Heart right ventricle (tissue), 16 donors: ENCODE data around the gene PRPF8. TPM values are rescaled to one million over a fixed set of nuclear protein-coding genes. Genes with fewer than 3 reads are reported as not detected.
"Not testable (repeated sequence)": the region's sequence is repeated elsewhere in the genome, so short reads cannot be mapped to it uniquely, and the experiment has no call there.

Experiments used
- ATAC-seq, 8 donors: fragments of 200-7000 bp; cut with Tn5 transposase; one replicate each; pipeline ENCODE4 v1.9.1; 2020; ENCODE audit warnings: mild to moderate bottlenecking in 8 of 8, moderate library complexity in 8 of 8, moderate number of reproducible peaks in 1 of 8
- DNase-seq, 2 donors: peaks; one replicate each; pipeline ENCODE4 v3.0.0-alpha.2; 2020
- H3K27ac ChIP-seq, 10 donors: fragments of 200-600 bp; sonication (generic) in 2 of 10; one replicate each; pipeline versions ENCODE4 v1.5.0 to v1.8.0; 2020 to 2022; ENCODE audit warnings: mild to moderate bottlenecking in 3 of 10
- H3K27me3 ChIP-seq, 7 donors: fragments of 200-600 bp; one replicate each; pipeline ENCODE4 v1.8.0; 2021 to 2022; ENCODE audit warnings: mild to moderate bottlenecking in 2 of 7
- H3K36me3 ChIP-seq, 9 donors: fragments of 200-600 bp; sonication (generic) in 1 of 9; one replicate each; pipeline versions ENCODE4 v1.5.0 to v1.8.0; 2020 to 2022; ENCODE audit warnings: mild to moderate bottlenecking in 2 of 9
- H3K4me1 ChIP-seq, 9 donors: fragments of 200-600 bp; sonication (generic) in 1 of 9; one replicate each; pipeline versions ENCODE4 v1.5.0 to v1.8.0; 2020 to 2022; ENCODE audit warnings: mild to moderate bottlenecking in 4 of 9
- H3K4me3 ChIP-seq, 10 donors: fragments of 200-600 bp; sonication (generic) in 2 of 10; one replicate each; pipeline versions ENCODE4 v1.5.0 to v1.8.0; 2020 to 2022; ENCODE audit warnings: mild to moderate bottlenecking in 7 of 10, moderate library complexity in 2 of 10
- H3K9me3 ChIP-seq, 11 donors: fragments of 200-600 bp in 10 of 11; sonication (generic) in 2 of 11; one replicate each; pipeline versions ENCODE4 v1.5.0 to v1.8.0; 2013 to 2022; ENCODE audit warnings: mild to moderate bottlenecking in 2 of 11, control low read depth in 1 of 11, moderate library complexity in 1 of 11
- CTCF ChIP-seq, 9 donors: fragments of 200-600 bp; sonication (generic) in 2 of 9; IDR thresholded peaks; one replicate each; pipeline versions ENCODE4 v1.5.0 to v1.8.0; 2021 to 2022; ENCODE audit warnings: antibody characterized with exemption in 9 of 9, mild to moderate bottlenecking in 5 of 9, moderate library complexity in 1 of 9
- WGBS, 2 donors: extraction: QIAGEN DNeasy Blood & Tissue Kit; methylation state at CpG; one replicate each; pipeline ENCODE4 v1.1.7; 2013; ENCODE audit warnings: inconsistent platforms in 1 of 2; 5-methylcytosine and 5-hydroxymethylcytosine counted together
- intact Hi-C, 10 donors: fragments of 100-400 bp; cut with DNase I; formaldehyde crosslinking; loops; one replicate each; pipeline versions ENCODE4 v1.11.1 to v1.14.2; 2022
- polyA plus RNA-seq, 2 donors: library from polyadenylated mRNA; stranded (reverse); fragments of 200-250 nt; gene quantifications; one replicate each; pipeline ENCODE4 v1.2.3, GENCODE V29; 2013
- total RNA-seq, 10 donors: library from RNA; stranded (reverse); fragmentation: NEBNext Ultra II Directional in 3 of 10; extraction: Animal tissue kit (Norgen Biotek cat#: 25700) in 3 of 10; gene quantifications; one replicate each; pipeline versions ENCODE4 v1.2.1 to v1.2.4, GENCODE V29; 2021 to 2023
- donor health status: Arrhythmogenic right ventricular cardiomyopathy.
- donor health status: ischemic (EF 13 %, LVEDD 7.1; RV severe dilation, severe dysfunction).
- donor health status: healthy with polysubstance abuse.
- donor health status: DM: no; HTN: yes; CAD: no.
- donor health status: DM: no; HTN: no; CAD: no.
- donor health status: ischemic (EF 25% LVEDD 6.9; RV normal size, moderate dysfunction).
- donor health status: ischemic (EF 25% LVEDD 5.7; RV mildly dilated, moderate dysfunction).
- donor health status: healthy.
- donor health status: DM: yes; HTN: yes; CAD: no.
- donor health status: Ischemic cardiomyopathy.
- donor health status: ischemic (EF 35%, LVEDD 5.7; RV mildly dilated, moderate dysfunction).
- donor health status: nonischemic (EF 11% LVEDD 7.7; RV severe dilation, severe dysfunction).
- donor health status: DM: yes; HTN: yes; CAD: no.
- donor health status: PGD.
- donor health status: ischemic (EF 29% LVEDD 5.4; RV normal size, mild dysfunction).
- donor health status: nonischemic (EF 23%, LVEDD 6.1; RV moderate dilation, normal function).

The PRPF8 gene
- total and polyA plus RNA-seq, 12 donors, result 79.1 to 205 (median 173) TPM

DNA sequence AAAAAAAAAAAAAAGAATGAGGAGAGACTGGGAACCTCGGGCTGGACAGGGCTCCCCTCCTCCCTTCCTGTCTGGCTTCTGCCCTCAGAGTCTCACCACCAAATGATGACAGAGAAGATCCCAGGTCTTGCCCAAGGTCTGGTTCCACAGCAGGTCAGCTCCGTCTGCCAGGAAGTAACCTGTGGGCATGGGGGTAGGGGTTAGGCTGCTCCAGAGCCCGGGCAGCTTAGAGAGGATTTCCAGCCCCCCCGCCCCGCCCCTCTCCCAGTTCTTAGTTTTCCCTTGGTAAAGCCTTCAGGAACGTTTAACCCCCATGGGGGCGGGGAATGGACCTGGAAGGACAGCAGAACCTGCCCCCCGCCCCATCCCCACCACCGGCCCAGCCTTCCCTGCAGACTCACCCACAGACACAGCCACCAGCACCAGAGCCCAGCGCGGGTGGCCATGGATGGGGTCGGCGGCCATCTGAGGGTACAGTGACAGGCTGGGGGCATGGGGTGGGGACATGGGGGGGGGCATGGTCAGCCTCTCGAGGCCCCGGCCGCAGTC lies 24.8 kb upstream of the PRPF8 start:
- ATAC-seq (peak in 2 of 8 donors; percentile 4 to 5), DNase-seq (no peak)
- H3K9me3 ChIP-seq, result no peaks in the 10 kb centered on the region
- H3K4me3 ChIP-seq, result peak overlapping the region; percentile 64 to 88 (median 78)
- intact Hi-C loops, result no loop called here
- peaks cover 0 to 11% (median 0%) of the 10 kb centered on the region in 7 donors for H3K27me3 ChIP-seq
- TF ChIP-seq CTCF (IDR thresholded peaks at IDR 0.05), result no peak
- H3K27ac ChIP-seq, result peak overlapping the region in 9 of 10 donors; percentile 76 to 99 (median 84)
- 4 to 10% methylated on average over 11 to 15 of the region's 16 CpGs for WGBS, 2 donors
- H3K36me3 ChIP-seq, result peaks cover 0 to 49% (median 24%) of the 10 kb centered on the region in 9 donors
- peaks cover 10 to 55% (median 42%) of the 10 kb centered on the region in 9 donors for H3K4me1 ChIP-seq

GRCh38 chr17:1708791-1709346 lies 24.2 kb upstream of the PRPF8 start:
- Histone ChIP-seq H3K4me1 (peaks cover 7 to 50% (median 37%) of the 10 kb centered on the region in 9 donors), H3K4me3 (peak overlapping the region in 1 of 10 donors; percentile 79), H3K27me3 (peaks cover 0 to 11% (median 0%) of the 10 kb centered on the region in 7 donors), H3K36me3 (peaks cover 0 to 43% (median 24%) of the 10 kb centered on the region in 9 donors)
- 94 to 95% methylated on average over 10 of the region's 10 CpGs for WGBS, 2 donors
- H3K9me3 ChIP-seq, H3K27ac ChIP-seq, DNase-seq, intact Hi-C loops: not testable (repeated sequence)
- peak in 1 of 8 donors; percentile 0 for ATAC-seq

DNA sequence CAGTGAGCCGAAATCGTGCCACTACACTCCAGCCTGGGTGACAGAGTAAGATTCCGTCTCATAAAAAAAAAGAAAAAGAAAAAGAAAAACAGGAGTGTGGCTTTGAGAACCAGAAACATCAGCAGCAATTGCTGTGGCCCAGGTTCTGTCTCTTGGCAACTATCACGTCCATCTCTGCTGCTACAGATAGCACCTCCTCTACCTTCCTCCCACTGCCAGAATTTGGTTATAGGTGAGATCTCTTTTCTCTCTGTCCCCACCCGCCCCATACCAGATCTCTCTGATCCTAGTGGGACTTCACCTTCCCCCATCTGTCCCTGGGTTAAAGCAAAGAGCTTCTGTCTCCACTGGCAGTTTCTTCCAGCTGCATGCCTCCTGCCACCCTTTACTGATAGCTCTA lies 22.4 kb upstream of the PRPF8 start:
- intact Hi-C loops, result no loop called here
- DNase-seq, result no peak
- Histone ChIP-seq H3K27ac (no peak overlapping the region), H3K4me3 (no peak overlapping the region), H3K27me3 (peaks cover 0 to 11% (median 0%) of the 10 kb centered on the region in 7 donors), H3K4me1 (peaks cover 0 to 33% (median 19%) of the 10 kb centered on the region in 9 donors), H3K9me3 (no peaks in the 10 kb centered on the region), H3K36me3 (peaks cover 0 to 25% (median 6%) of the 10 kb centered on the region in 9 donors)
- 90 to 93% methylated on average over 5 of the region's 5 CpGs for WGBS, 2 donors
- ATAC-seq, result no peak
- no peak for TF ChIP-seq CTCF (IDR thresholded peaks at IDR 0.05)

- no peak overlapping the region for H3K27ac ChIP-seq
- H3K4me3 ChIP-seq, result no peak overlapping the region
- intact Hi-C loops, result no loop called here
- WGBS, 2 donors, result 77 to 80% methylated on average over 7 of the region's 7 CpGs
- H3K4me1 ChIP-seq, result peaks cover 0 to 15% (median 9%) of the 10 kb centered on the region in 9 donors
- peaks cover 0 to 4% (median 0%) of the 10 kb centered on the region in 7 donors for H3K27me3 ChIP-seq
- H3K36me3 ChIP-seq, result peaks cover 0 to 12% (median 0%) of the 10 kb centered on the region in 9 donors
- DNase-seq, result no peak
- no peak for ATAC-seq
- TF ChIP-seq CTCF (IDR thresholded peaks at IDR 0.05), result no peak
- no peaks in the 10 kb centered on the region for H3K9me3 ChIP-seq
Observed at GRCh38 chr17:1705004-1705403, 20.3 kb upstream of the PRPF8 start.

GRCh38 chr17:1703063-1703462 lies 18.4 kb upstream of the PRPF8 start:
- no peaks in the 10 kb centered on the region for H3K27me3 ChIP-seq
- no peak overlapping the region for H3K27ac ChIP-seq
- TF ChIP-seq CTCF (IDR thresholded peaks at IDR 0.05), result no peak
- H3K36me3 ChIP-seq, result peaks cover 0 to 12% (median 0%) of the 10 kb centered on the region in 9 donors
- intact Hi-C loops, result no loop called here
- peaks cover 0 to 6% (median 0%) of the 10 kb centered on the region in 9 donors for H3K4me1 ChIP-seq
- peak in 1 of 8 donors; percentile 45 for ATAC-seq
- no peak for DNase-seq
- H3K4me3 ChIP-seq, result no peak overlapping the region
- H3K9me3 ChIP-seq, result no peaks in the 10 kb centered on the region
- 44 to 54% methylated on average over 4 of the region's 4 CpGs for WGBS, 2 donors

GRCh38 chr17:1699891-1700290 lies 15.2 kb upstream of the PRPF8 start:
- H3K27ac ChIP-seq, DNase-seq, intact Hi-C loops, ATAC-seq, H3K9me3 ChIP-seq, H3K4me3 ChIP-seq, H3K4me1 ChIP-seq, H3K27me3 ChIP-seq, H3K36me3 ChIP-seq: not testable (repeated sequence)
- 89 to 96% methylated on average over 5 of the region's 5 CpGs for WGBS, 2 donors
